Memory B cell (primary cell): ENCODE results near the gene GPC2.
"Not testable (repeated sequence)": the region's sequence is repeated elsewhere in the genome, so short reads cannot be mapped to it uniquely, and the experiment has no call there.

Experiments
- ATAC-seq: fragments of 150-1000 bp; cut with Tn5 transposase; 2 replicates; pipeline ENCODE4 v1.10.0; 2021; ENCODE audit warnings: low read depth, mild to moderate bottlenecking, moderate library complexity
- DNase-seq, 2 donors: peaks; one replicate each; pipeline ENCODE4 v3.0.0; 2022; ENCODE audit warnings: low spot score in 2 of 2
- H3K27ac Mint-ChIP-seq: one replicate; pipeline ENCODE4 v1.8.0; 2022; ENCODE audit warnings: mild to moderate bottlenecking, moderate library complexity, mixed read lengths
- H3K27me3 Mint-ChIP-seq: one replicate; pipeline ENCODE4 v1.8.0; 2022; ENCODE audit warnings: mixed read lengths
- H3K36me3 Mint-ChIP-seq: one replicate; pipeline ENCODE4 v1.8.0; 2022; ENCODE audit warnings: mild to moderate bottlenecking, mixed read lengths
- H3K4me1 Mint-ChIP-seq: one replicate; pipeline ENCODE4 v1.8.0; 2022; ENCODE audit warnings: mixed read lengths
- H3K4me3 Mint-ChIP-seq: one replicate; pipeline ENCODE4 v1.8.0; 2022; ENCODE audit warnings: mild to moderate bottlenecking, moderate library complexity, mixed read lengths
- H3K9me3 Mint-ChIP-seq: one replicate; pipeline ENCODE4 v1.8.0; 2022; ENCODE audit warnings: mixed read lengths

Gene GPC2

GRCh38 chr7:100132697-100133151 lies 44.5 kb downstream of the GPC2 start:
- Mint-ChIP-seq H3K27ac (no peak overlapping the region), H3K36me3 (no peaks in the 10 kb centered on the region), H3K4me1 (peaks cover 15% of the 10 kb centered on the region), H3K4me3 (peak overlapping the region; percentile 30), H3K27me3 (no peaks in the 10 kb centered on the region), H3K9me3 (no peaks in the 10 kb centered on the region)
- peak; percentile 85 for ATAC-seq
- peak; percentile 55 to 63 for DNase-seq

- Mint-ChIP-seq H3K4me3 (no peak overlapping the region), H3K36me3 (no peaks in the 10 kb centered on the region), H3K27me3 (no peaks in the 10 kb centered on the region), H3K9me3 (no peaks in the 10 kb centered on the region), H3K4me1 (peaks cover 13% of the 10 kb centered on the region), H3K27ac (peak overlapping the region; percentile 19)
- DNase-seq: no peak
- ATAC-seq: no peak
These were observed 45.1 kb downstream of the GPC2 start for GRCh38 chr7:100132126-100132525.

- no peak overlapping the region for H3K4me3 Mint-ChIP-seq
- no peak overlapping the region for H3K27ac Mint-ChIP-seq
- H3K9me3 Mint-ChIP-seq: no peaks in the 10 kb centered on the region
- H3K27me3 Mint-ChIP-seq: no peaks in the 10 kb centered on the region
- no peaks in the 10 kb centered on the region for H3K36me3 Mint-ChIP-seq
- peaks cover 15% of the 10 kb centered on the region for H3K4me1 Mint-ChIP-seq
- DNase-seq: peak; percentile 82 to 88
- ATAC-seq: no peak
These were observed 46.4 kb downstream of the GPC2 start for GRCh38 chr7:100130608-100131453.

GRCh38 chr7:100130220-100130607 lies 47.0 kb downstream of the GPC2 start:
- H3K27ac Mint-ChIP-seq, DNase-seq, H3K9me3 Mint-ChIP-seq, H3K4me3 Mint-ChIP-seq, H3K36me3 Mint-ChIP-seq, H3K27me3 Mint-ChIP-seq, ATAC-seq: not testable (repeated sequence)
- H3K4me1 Mint-ChIP-seq: peaks cover 15% of the 10 kb centered on the region

GRCh38 chr7:100128637-100128963 lies 48.6 kb downstream of the GPC2 start:
- Mint-ChIP-seq H3K36me3 (no peaks in the 10 kb centered on the region), H3K27me3 (no peaks in the 10 kb centered on the region), H3K4me1 (peaks cover 21% of the 10 kb centered on the region), H3K4me3 (peak overlapping the region; percentile 27), H3K27ac (no peak overlapping the region), H3K9me3 (no peaks in the 10 kb centered on the region)
- DNase-seq (no peak), ATAC-seq (no peak)

- Mint-ChIP-seq H3K9me3 (no peaks in the 10 kb centered on the region), H3K4me1 (peaks cover 21% of the 10 kb centered on the region), H3K27ac (no peak overlapping the region), H3K4me3 (peak overlapping the region; percentile 100), H3K36me3 (no peaks in the 10 kb centered on the region), H3K27me3 (no peaks in the 10 kb centered on the region)
- DNase-seq (peak in 1 of 2 donors; percentile 59), ATAC-seq (no peak)
These were observed 49.1 kb downstream of the GPC2 start for GRCh38 chr7:100127866-100128636.

- peak within 1 kb of the TSS; percentile 100 for H3K4me3 Mint-ChIP-seq
These were observed 50.0 kb downstream of the GPC2 start, which contains the start of gene MBLAC1 for GRCh38 chr7:100126931-100127865. MBLAC1 (plus strand) TSS chr7:100126967; CDS start chr7:100127396, 429 bp downstream.

GRCh38 chr7:100126239-100126930 lies 50.8 kb downstream of the GPC2 start:
- Mint-ChIP-seq H3K36me3 (peaks cover 3% of the 10 kb centered on the region), H3K4me3 (peak overlapping the region; percentile 100), H3K9me3 (no peaks in the 10 kb centered on the region), H3K27ac (peak overlapping the region; percentile 99), H3K27me3 (no peaks in the 10 kb centered on the region), H3K4me1 (peaks cover 20% of the 10 kb centered on the region)
- DNase-seq (no peak), ATAC-seq (no peak)

More at GRCh38 chr7:100126931-100127865, 50.0 kb downstream of the GPC2 start, which contains the start of gene MBLAC1:
- Mint-ChIP-seq H3K27me3 (no peaks in the 10 kb centered on the region), H3K9me3 (no peaks in the 10 kb centered on the region), H3K36me3 (peaks cover 3% of the 10 kb centered on the region), H3K4me1 (peaks cover 20% of the 10 kb centered on the region), H3K27ac (peak within 1 kb of the TSS; percentile 99)
- DNase-seq (peak; percentile 90 to 94), ATAC-seq (peak; percentile 75)

GRCh38 chr7:100124301-100125230 lies 52.6 kb downstream of the GPC2 start:
- peak overlapping the region; percentile 45 for H3K4me3 Mint-ChIP-seq

GRCh38 chr7:100122568-100122967 lies 54.6 kb downstream of the GPC2 start:
- H3K4me3 Mint-ChIP-seq: no peak overlapping the region
- H3K27ac Mint-ChIP-seq: no peak overlapping the region
- ATAC-seq (no peak), DNase-seq (no peak)
- H3K27me3 Mint-ChIP-seq: no peaks in the 10 kb centered on the region
- peaks cover 3% of the 10 kb centered on the region for H3K36me3 Mint-ChIP-seq
- peaks cover 28% of the 10 kb centered on the region for H3K4me1 Mint-ChIP-seq
- H3K9me3 Mint-ChIP-seq: no peaks in the 10 kb centered on the region

More at GRCh38 chr7:100124301-100125230, 52.6 kb downstream of the GPC2 start:
- ATAC-seq (no peak), DNase-seq (no peak)
- peak overlapping the region; percentile 46 for H3K27ac Mint-ChIP-seq
- no peaks in the 10 kb centered on the region for H3K27me3 Mint-ChIP-seq
- peaks cover 26% of the 10 kb centered on the region for H3K4me1 Mint-ChIP-seq
- H3K36me3 Mint-ChIP-seq: peaks cover 3% of the 10 kb centered on the region
- H3K9me3 Mint-ChIP-seq: no peaks in the 10 kb centered on the region

- Mint-ChIP-seq H3K27ac (no peak overlapping the region), H3K9me3 (no peaks in the 10 kb centered on the region), H3K36me3 (peaks cover 3% of the 10 kb centered on the region), H3K4me1 (peaks cover 28% of the 10 kb centered on the region), H3K27me3 (no peaks in the 10 kb centered on the region), H3K4me3 (no peak overlapping the region)
- DNase-seq: no peak
- no peak for ATAC-seq
These were observed 55.1 kb downstream of the GPC2 start for GRCh38 chr7:100122067-100122466.

GRCh38 chr7:100120733-100121036 lies 56.5 kb downstream of the GPC2 start:
- Mint-ChIP-seq H3K4me3 (peak overlapping the region; percentile 95), H3K9me3 (no peaks in the 10 kb centered on the region), H3K27me3 (no peaks in the 10 kb centered on the region), H3K27ac (peak overlapping the region; percentile 98), H3K4me1 (peaks cover 28% of the 10 kb centered on the region), H3K36me3 (peaks cover 8% of the 10 kb centered on the region)
- DNase-seq (no peak), ATAC-seq (no peak)
